ENCODE results near the gene ADAMTSL1. TPM values are rescaled to one million over a fixed set of nuclear protein-coding genes. Genes with fewer than 3 reads are reported as not detected.

The ADAMTSL1 gene
- total and polyA plus RNA-seq, 5 experiments from 2014 or later: not detected

GRCh38 chr9:18490641-18491370 is 16.9 kb downstream of the ADAMTSL1 start:
- no peak overlapping the region for H3K4me3 Mint-ChIP-seq
- H3K27ac Mint-ChIP-seq: no peak overlapping the region
- DNase-seq (no peak), ATAC-seq (no peak)
- H3K27me3 Mint-ChIP-seq: peaks cover 0 to 14% (median 0%) of the 10 kb centered on the region in 5 donors
- POLR2A ChIA-PET: no interaction called here
- H3K9me3 Mint-ChIP-seq: peaks cover 0 to 3% (median 0%) of the 10 kb centered on the region in 9 donors
- H3K36me3 Mint-ChIP-seq: no peaks in the 10 kb centered on the region
- no peaks in the 10 kb centered on the region for H3K4me1 Mint-ChIP-seq

GRCh38 chr9:18492612-18493011 is 18.7 kb downstream of the ADAMTSL1 start:
- H3K9me3 Mint-ChIP-seq: peaks cover 0 to 3% (median 0%) of the 10 kb centered on the region in 9 donors
- H3K27ac Mint-ChIP-seq: no peak overlapping the region
- ATAC-seq (no peak), DNase-seq (no peak)
- H3K36me3 Mint-ChIP-seq: no peaks in the 10 kb centered on the region
- H3K4me1 Mint-ChIP-seq: no peaks in the 10 kb centered on the region
- no peak overlapping the region for H3K4me3 Mint-ChIP-seq
- POLR2A ChIA-PET: no interaction called here
- peaks cover 0 to 10% (median 1%) of the 10 kb centered on the region in 5 donors for H3K27me3 Mint-ChIP-seq

GRCh38 chr9:18493451-18493993 is 19.6 kb downstream of the ADAMTSL1 start:
- peaks cover 0 to 8% (median 1%) of the 10 kb centered on the region in 5 donors for H3K27me3 Mint-ChIP-seq
- peaks cover 0 to 3% (median 0%) of the 10 kb centered on the region in 9 donors for H3K9me3 Mint-ChIP-seq
- H3K27ac Mint-ChIP-seq: no peak overlapping the region
- H3K4me1 Mint-ChIP-seq: no peaks in the 10 kb centered on the region
- POLR2A ChIA-PET: no interaction called here
- H3K36me3 Mint-ChIP-seq: no peaks in the 10 kb centered on the region
- DNase-seq: no peak
- no peak for ATAC-seq
- H3K4me3 Mint-ChIP-seq: no peak overlapping the region

DNA sequence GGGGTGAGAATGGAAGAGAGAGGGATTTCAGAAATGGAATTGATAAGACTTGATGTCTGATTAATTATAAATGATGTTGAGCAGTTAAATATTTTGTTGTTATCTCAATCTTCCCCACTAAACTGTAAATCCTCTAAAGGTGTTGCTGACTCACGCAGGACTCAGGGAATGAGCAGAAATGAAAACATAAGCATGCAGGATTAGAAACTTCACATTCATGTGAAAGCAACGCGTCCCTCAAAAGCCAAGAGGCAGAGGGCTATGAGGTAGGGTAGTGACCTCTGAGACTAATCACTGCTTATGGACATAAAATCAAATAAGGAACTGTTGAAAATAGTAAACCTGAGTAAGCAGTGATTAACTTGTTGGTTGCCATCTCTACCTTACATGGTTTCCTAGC is 21.1 kb downstream of the ADAMTSL1 start:
- POLR2A ChIA-PET: no interaction called here
- DNase-seq: no peak
- no peak for ATAC-seq
- peaks cover 0 to 3% (median 0%) of the 10 kb centered on the region in 9 donors for H3K9me3 Mint-ChIP-seq
- H3K27ac Mint-ChIP-seq: no peak overlapping the region
- H3K36me3 Mint-ChIP-seq: no peaks in the 10 kb centered on the region
- no peak overlapping the region for H3K4me3 Mint-ChIP-seq
- H3K4me1 Mint-ChIP-seq: no peaks in the 10 kb centered on the region
- peaks cover 0 to 8% (median 1%) of the 10 kb centered on the region in 5 donors for H3K27me3 Mint-ChIP-seq

DNA sequence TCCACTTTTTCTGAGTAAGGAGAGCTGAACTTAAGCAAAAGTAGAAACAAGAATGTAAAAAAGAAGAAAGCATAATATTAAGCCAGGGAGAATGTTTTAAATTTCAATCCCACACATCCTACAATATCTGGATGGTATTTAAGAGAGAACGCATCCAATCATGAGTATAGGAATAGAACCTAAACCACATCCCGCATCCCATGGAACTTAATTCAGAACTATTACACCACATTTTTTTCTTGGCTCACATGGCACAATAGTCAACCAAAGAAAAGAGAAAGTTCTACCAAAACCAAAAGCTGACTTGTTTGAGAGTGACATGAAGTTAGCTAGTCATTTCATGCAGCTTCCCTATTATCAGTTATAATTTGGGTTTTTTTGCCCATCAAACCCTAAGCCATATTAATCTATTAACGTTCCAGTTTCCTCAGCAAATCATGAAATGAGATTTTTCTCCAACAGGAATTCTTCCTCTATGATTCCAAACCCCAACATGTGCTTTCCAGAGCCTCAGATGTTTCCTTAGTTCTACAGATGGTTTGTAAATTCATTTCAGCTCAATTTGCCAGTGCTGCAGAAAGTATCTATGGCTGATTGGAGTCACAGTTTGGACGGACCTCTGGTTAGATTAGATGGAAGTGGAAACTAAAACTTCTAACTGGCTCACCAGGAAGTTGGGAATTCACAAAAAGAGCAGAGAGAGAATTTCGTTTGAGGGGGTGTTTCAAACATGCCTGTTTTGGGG is 22.5 kb downstream of the ADAMTSL1 start:
- peaks cover 0 to 8% (median 1%) of the 10 kb centered on the region in 5 donors for H3K27me3 Mint-ChIP-seq
- H3K36me3 Mint-ChIP-seq: no peaks in the 10 kb centered on the region
- H3K4me1 Mint-ChIP-seq: no peaks in the 10 kb centered on the region
- H3K27ac Mint-ChIP-seq: no peak overlapping the region
- no peak overlapping the region for H3K4me3 Mint-ChIP-seq
- H3K9me3 Mint-ChIP-seq: peaks cover 0 to 3% (median 0%) of the 10 kb centered on the region in 9 donors
- ATAC-seq (no peak), DNase-seq (no peak)
- POLR2A ChIA-PET: no interaction called here

DNA sequence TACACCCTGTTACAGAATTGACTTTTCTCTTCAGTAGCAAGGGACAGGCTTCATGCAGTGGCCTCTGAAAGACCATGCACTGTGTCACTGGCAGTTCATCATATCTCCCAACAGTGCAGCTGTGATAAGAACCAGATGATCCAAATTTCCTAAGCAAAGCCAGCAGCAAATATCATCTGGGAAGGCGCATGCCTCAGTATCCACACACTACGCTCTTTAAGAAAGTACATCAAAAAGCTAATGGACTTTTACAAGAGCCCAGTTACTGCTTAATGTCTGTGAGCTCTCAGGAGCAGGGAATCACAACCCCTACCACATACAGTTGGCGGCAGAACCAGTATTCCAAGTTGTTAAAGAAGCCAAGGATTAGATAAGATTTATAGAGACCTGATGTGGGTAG is 25.1 kb downstream of the ADAMTSL1 start:
- no peak for DNase-seq
- Mint-ChIP-seq H3K4me3 (no peak overlapping the region), H3K36me3 (no peaks in the 10 kb centered on the region), H3K27me3 (peaks cover 0 to 7% (median 0%) of the 10 kb centered on the region in 5 donors), H3K4me1 (no peaks in the 10 kb centered on the region), H3K27ac (no peak overlapping the region), H3K9me3 (peaks cover 0 to 3% (median 0%) of the 10 kb centered on the region in 9 donors)
- POLR2A ChIA-PET: no interaction called here
- ATAC-seq: no peak

DNA sequence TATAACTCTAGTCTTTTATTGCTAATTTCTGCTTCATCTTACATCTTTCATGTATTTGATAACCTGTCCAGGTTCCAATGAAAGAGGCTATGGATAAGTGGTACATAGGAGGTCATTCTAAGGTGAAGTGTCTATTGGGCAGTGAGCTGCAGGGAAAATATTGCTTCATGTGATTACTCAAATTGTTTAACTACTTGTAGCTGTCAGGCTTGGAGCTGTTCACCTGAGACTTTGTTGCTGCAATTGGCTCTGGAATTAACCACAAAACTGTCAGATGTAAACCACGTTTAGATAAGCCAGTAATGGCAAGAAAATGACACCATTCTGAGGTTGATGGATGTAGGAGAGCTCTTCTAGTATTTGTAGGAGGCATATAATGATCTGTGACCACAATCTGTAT is 26.0 kb downstream of the ADAMTSL1 start:
- no peak overlapping the region for H3K27ac Mint-ChIP-seq
- no peaks in the 10 kb centered on the region for H3K4me1 Mint-ChIP-seq
- H3K9me3 Mint-ChIP-seq: peaks cover 0 to 3% (median 0%) of the 10 kb centered on the region in 9 donors
- H3K27me3 Mint-ChIP-seq: peaks cover 0 to 3% (median 0%) of the 10 kb centered on the region in 5 donors
- POLR2A ChIA-PET: no interaction called here
- DNase-seq: no peak
- H3K36me3 Mint-ChIP-seq: no peaks in the 10 kb centered on the region
- H3K4me3 Mint-ChIP-seq: no peak overlapping the region
- ATAC-seq: no peak

- H3K4me1 Mint-ChIP-seq: no peaks in the 10 kb centered on the region
- peaks cover 0 to 3% (median 0%) of the 10 kb centered on the region in 5 donors for H3K27me3 Mint-ChIP-seq
- peaks cover 0 to 3% (median 0%) of the 10 kb centered on the region in 9 donors for H3K9me3 Mint-ChIP-seq
- no peaks in the 10 kb centered on the region for H3K36me3 Mint-ChIP-seq
- ATAC-seq (no peak), DNase-seq (no peak)
- H3K4me3 Mint-ChIP-seq: no peak overlapping the region
- POLR2A ChIA-PET: no interaction called here
- no peak overlapping the region for H3K27ac Mint-ChIP-seq
Observed at GRCh38 chr9:18500451-18500850, 26.5 kb downstream of the ADAMTSL1 start.

GRCh38 chr9:18501949-18502348 is 28.0 kb downstream of the ADAMTSL1 start:
- Mint-ChIP-seq H3K36me3 (no peaks in the 10 kb centered on the region), H3K27ac (no peak overlapping the region), H3K4me1 (no peaks in the 10 kb centered on the region), H3K9me3 (no peaks in the 10 kb centered on the region), H3K4me3 (no peak overlapping the region), H3K27me3 (peaks cover 0 to 2% (median 0%) of the 10 kb centered on the region in 5 donors)
- POLR2A ChIA-PET: no interaction called here
- ATAC-seq: no peak
- no peak for DNase-seq

DNA sequence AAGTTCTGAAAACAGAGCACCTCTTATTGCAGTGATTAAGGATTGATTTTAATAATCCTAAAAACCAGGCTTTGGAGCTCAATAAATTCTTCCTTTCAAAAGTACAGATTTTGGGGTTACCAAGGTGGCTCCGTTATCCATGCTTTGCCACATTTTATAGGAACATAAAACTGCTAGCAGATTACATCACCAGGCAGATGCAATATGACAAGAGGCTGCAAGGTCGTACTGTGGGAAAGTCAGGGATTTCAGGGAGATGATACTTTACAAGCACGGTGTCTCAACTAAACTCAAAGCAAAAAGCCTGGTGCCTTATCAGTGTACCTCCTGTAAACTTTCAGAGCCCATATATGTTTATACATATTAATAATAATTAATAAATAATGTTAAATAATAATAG is 28.6 kb downstream of the ADAMTSL1 start:
- Mint-ChIP-seq H3K4me1 (no peaks in the 10 kb centered on the region), H3K36me3 (no peaks in the 10 kb centered on the region), H3K27ac (no peak overlapping the region), H3K4me3 (no peak overlapping the region), H3K27me3 (peaks cover 0 to 2% (median 0%) of the 10 kb centered on the region in 5 donors), H3K9me3 (no peaks in the 10 kb centered on the region)
- no peak for ATAC-seq
- DNase-seq: no peak
- POLR2A ChIA-PET: no interaction called here

GRCh38 chr9:18504707-18505106 is 30.8 kb downstream of the ADAMTSL1 start:
- peaks cover 0 to 4% (median 0%) of the 10 kb centered on the region in 3 donors for H3K36me3 Mint-ChIP-seq
- ATAC-seq: no peak
- H3K4me1 Mint-ChIP-seq: no peaks in the 10 kb centered on the region
- POLR2A ChIA-PET: no interaction called here
- no peak for DNase-seq
- H3K27me3 Mint-ChIP-seq: peaks cover 0 to 3% (median 0%) of the 10 kb centered on the region in 5 donors
- no peak overlapping the region for H3K4me3 Mint-ChIP-seq
- peaks cover 0 to 8% (median 0%) of the 10 kb centered on the region in 9 donors for H3K9me3 Mint-ChIP-seq
- no peak overlapping the region for H3K27ac Mint-ChIP-seq

GRCh38 chr9:18507151-18507550 is 33.2 kb downstream of the ADAMTSL1 start:
- DNase-seq: no peak
- Mint-ChIP-seq H3K36me3 (peaks cover 0 to 4% (median 0%) of the 10 kb centered on the region in 3 donors), H3K27me3 (peaks cover 0 to 3% (median 0%) of the 10 kb centered on the region in 5 donors), H3K4me3 (no peak overlapping the region), H3K4me1 (no peaks in the 10 kb centered on the region), H3K9me3 (peaks cover 0 to 9% (median 0%) of the 10 kb centered on the region in 9 donors), H3K27ac (no peak overlapping the region)
- POLR2A ChIA-PET: no interaction called here
- ATAC-seq: no peak

GRCh38 chr9:18516514-18516913 is 42.6 kb downstream of the ADAMTSL1 start:
- POLR2A ChIA-PET: no interaction called here
- Mint-ChIP-seq H3K36me3 (no peaks in the 10 kb centered on the region), H3K27ac (no peak overlapping the region), H3K9me3 (peaks cover 0 to 10% (median 2%) of the 10 kb centered on the region in 9 donors), H3K4me3 (no peak overlapping the region), H3K4me1 (no peaks in the 10 kb centered on the region), H3K27me3 (peaks cover 0 to 2% (median 0%) of the 10 kb centered on the region in 5 donors)
- no peak for ATAC-seq
- DNase-seq: no peak

Data from naive thymus-derived CD8-positive, alpha-beta T cell (primary cell).